MM.1S (cell line): ENCODE data around the gene GNA14.

Experiments used
- DNase-seq: peaks from one replicate; pipeline ENCODE4 v3.0.0-alpha.2; 2015
- H2AFZ ChIP-seq: fragments of 300-600 bp; sonication (generic); 2 replicates; pipeline ENCODE4 v1.6.0; 2016; ENCODE audit warnings: antibody characterized with exemption, low read length
- H3F3A ChIP-seq: fragments of 300-600 bp; sonication (generic); 2 replicates; pipeline ENCODE4 v1.6.1; 2016; ENCODE audit warnings: mild to moderate bottlenecking, antibody characterized with exemption, low read length, moderate library complexity, mixed read lengths; ENCODE audit not compliant: insufficient read depth
- H3K27ac ChIP-seq: fragments of 300-600 bp; sonication (generic); 2 replicates; pipeline ENCODE4 v1.5.1; 2016; ENCODE audit warnings: mild to moderate bottlenecking, low read length
- H3K27me3 ChIP-seq: fragments of 300-600 bp; sonication (generic); replicated peaks from 2 replicates; pipeline ENCODE4 v1.6.0; 2016; ENCODE audit warnings: low read length; ENCODE audit not compliant: insufficient read depth
- H3K36me3 ChIP-seq: fragments of 300-600 bp; sonication (generic); replicated peaks from 2 replicates; pipeline ENCODE4 v1.6.1; 2016; ENCODE audit warnings: mild to moderate bottlenecking, low read length, mixed read lengths; ENCODE audit not compliant: insufficient read depth
- H3K4me1 ChIP-seq: fragments of 300-600 bp; sonication (generic); 2 replicates; pipeline ENCODE4 v1.6.1; 2016; ENCODE audit warnings: low read length, mixed read lengths
- H3K4me2 ChIP-seq: fragments of 300-600 bp; sonication (generic); 2 replicates; pipeline ENCODE4 v1.6.0; 2016; ENCODE audit warnings: low read depth, low read length
- H3K4me3 ChIP-seq: fragments of 300-600 bp; sonication (generic); 2 replicates; pipeline ENCODE4 v1.5.1; 2016; ENCODE audit warnings: low read length, mixed read lengths
- H3K79me2 ChIP-seq: fragments of 300-600 bp; sonication (generic); 2 replicates; pipeline ENCODE4 v1.6.1; 2016; ENCODE audit warnings: mixed run types, low read length, mixed read lengths
- H3K9ac ChIP-seq: fragments of 300-600 bp; sonication (generic); 2 replicates; pipeline ENCODE4 v1.6.1; 2016; ENCODE audit warnings: low read length, mixed read lengths
- H3K9me2 ChIP-seq: fragments of 300-600 bp; sonication (generic); replicated peaks from 2 replicates; pipeline ENCODE4 v1.6.1; 2016; ENCODE audit warnings: mild to moderate bottlenecking, low read length, mixed read lengths; ENCODE audit not compliant: insufficient read depth
- H3K9me3 ChIP-seq: fragments of 300-600 bp; sonication (generic); replicated peaks from 2 replicates; pipeline ENCODE4 v1.6.1; 2016; ENCODE audit warnings: mild to moderate bottlenecking, low read length, mixed read lengths; ENCODE audit not compliant: insufficient read depth
- H4K20me1 ChIP-seq: fragments of 300-600 bp; sonication (generic); 2 replicates; pipeline ENCODE4 v1.6.1; 2016; ENCODE audit warnings: mild to moderate bottlenecking, low read length, moderate library complexity, mixed read lengths; ENCODE audit not compliant: insufficient read depth
- CTCF ChIP-seq: fragments of 300-600 bp; sonication (generic); IDR thresholded peaks from 2 replicates; pipeline ENCODE4 v1.5.1; 2016; ENCODE audit warnings: antibody characterized with exemption, low read length, mixed read lengths
- EZH2 ChIP-seq: fragments of 300-600 bp; sonication (generic); optimal IDR thresholded peaks from 2 replicates; pipeline ENCODE3; 2017; ENCODE audit warnings: low read depth, mild to moderate bottlenecking, antibody characterized with exemption, low read length, mixed read lengths
- EZH2phosphoT487 ChIP-seq: fragments of 300-600 bp; sonication (generic); IDR thresholded peaks from 2 replicates; pipeline ENCODE4 v1.6.1; 2018; ENCODE audit warnings: antibody characterized with exemption, low read length

Gene GNA14

GRCh38 chr9:77513457-77513856 is 134.7 kb downstream of the GNA14 start:
- no peak overlapping the region for H3K4me3 ChIP-seq
- H3K9ac ChIP-seq = no peak overlapping the region
- H4K20me1 ChIP-seq = no peaks in the 10 kb centered on the region
- DNase-seq = no peak
- no peaks in the 10 kb centered on the region for H3F3A ChIP-seq
- no peak for TF ChIP-seq EZH2phosphoT487
- no peak for TF ChIP-seq EZH2
- TF ChIP-seq CTCF = no peak
- H3K79me2 ChIP-seq = no peaks in the 10 kb centered on the region
- H3K27me3 ChIP-seq = no peaks in the 10 kb centered on the region
- H3K9me2 ChIP-seq = no peaks in the 10 kb centered on the region
- H3K27ac ChIP-seq = no peak overlapping the region
- H3K9me3 ChIP-seq = no peaks in the 10 kb centered on the region
- H3K36me3 ChIP-seq = no peaks in the 10 kb centered on the region
- H2AFZ ChIP-seq = no peak overlapping the region
- H3K4me1 ChIP-seq = no peaks in the 10 kb centered on the region
- no peak overlapping the region for H3K4me2 ChIP-seq

GRCh38 chr9:77512876-77513275 is 135.2 kb downstream of the GNA14 start:
- H3K36me3 ChIP-seq = no peaks in the 10 kb centered on the region
- H2AFZ ChIP-seq = no peak overlapping the region
- no peaks in the 10 kb centered on the region for H3K9me2 ChIP-seq
- H3F3A ChIP-seq = no peaks in the 10 kb centered on the region
- no peak overlapping the region for H3K9ac ChIP-seq
- no peaks in the 10 kb centered on the region for H4K20me1 ChIP-seq
- no peaks in the 10 kb centered on the region for H3K27me3 ChIP-seq
- no peaks in the 10 kb centered on the region for H3K4me1 ChIP-seq
- no peak overlapping the region for H3K4me2 ChIP-seq
- TF ChIP-seq EZH2 = no peak
- no peak for TF ChIP-seq EZH2phosphoT487
- TF ChIP-seq CTCF = no peak
- H3K4me3 ChIP-seq = no peak overlapping the region
- H3K9me3 ChIP-seq = no peaks in the 10 kb centered on the region
- DNase-seq = no peak
- H3K27ac ChIP-seq = no peak overlapping the region
- H3K79me2 ChIP-seq = no peaks in the 10 kb centered on the region

- Histone ChIP-seq H3K9me3 (no peaks in the 10 kb centered on the region), H3K4me1 (no peaks in the 10 kb centered on the region), H3K27me3 (no peaks in the 10 kb centered on the region), H3K79me2 (no peaks in the 10 kb centered on the region), H3K4me2 (no peak overlapping the region), H4K20me1 (no peaks in the 10 kb centered on the region), H3F3A (no peaks in the 10 kb centered on the region), H3K9ac (no peak overlapping the region), H3K4me3 (no peak overlapping the region), H2AFZ (no peak overlapping the region), H3K9me2 (no peaks in the 10 kb centered on the region), H3K27ac (no peak overlapping the region), H3K36me3 (no peaks in the 10 kb centered on the region)
- TF ChIP-seq CTCF = no peak
- no peak for TF ChIP-seq EZH2
- TF ChIP-seq EZH2phosphoT487 = no peak
- DNase-seq = no peak
Observed at GRCh38 chr9:77511525-77511924, 136.6 kb downstream of the GNA14 start.
